HepG2 (cell line): Measurements from ENCODE around the gene STUB1. TPM values are rescaled to one million over a fixed set of nuclear protein-coding genes. Genes with fewer than 3 reads are reported as not detected.

Experiments
- AGO2 ChIP-seq: fragments of 200-400 bp; formaldehyde crosslinking; optimal IDR thresholded peaks from 2 replicates; pipeline ENCODE3; 2017; ENCODE audit warnings: mild to moderate bottlenecking, low read depth, low read length, moderate library complexity
- BATF2 ChIP-seq: sonication (generic); formaldehyde crosslinking; IDR thresholded peaks from 2 replicates; pipeline ENCODE4 v1.8.0; 2022; ENCODE audit warnings: mild to moderate bottlenecking, missing genetic modification reagents, moderate library complexity
- BRF2 ChIP-seq: sonication (generic); formaldehyde crosslinking; IDR thresholded peaks from 2 replicates; pipeline ENCODE4 v1.8.1; 2022; ENCODE audit warnings: mild to moderate bottlenecking, missing genetic modification reagents
- CENPBD1 ChIP-seq: sonication (generic); formaldehyde crosslinking; IDR thresholded peaks from 2 replicates; pipeline ENCODE4 v1.8.0; 2022; ENCODE audit warnings: missing genetic modification reagents, low read depth, mild to moderate bottlenecking, borderline replicate concordance
- ELF4 ChIP-seq: sonication (generic); formaldehyde crosslinking; IDR thresholded peaks from 2 replicates; pipeline ENCODE4 v1.5.0; 2020; ENCODE audit warnings: missing genetic modification reagents, mild to moderate bottlenecking, moderate library complexity, borderline replicate concordance
- HBP1 ChIP-seq: IDR thresholded peaks from 2 replicates; pipeline ENCODE4 v1.6.1; 2016; ENCODE audit warnings: low read depth, control low read depth
- KLF13 ChIP-seq: sonication (generic); formaldehyde crosslinking; IDR thresholded peaks from 2 replicates; pipeline ENCODE4 v1.4.0; 2020; ENCODE audit warnings: mild to moderate bottlenecking, missing genetic modification reagents
- KLF9 ChIP-seq: IDR thresholded peaks from 2 replicates; pipeline ENCODE4 v1.6.1; 2016; ENCODE audit warnings: low read depth
- MTF1 ChIP-seq: sonication (generic); formaldehyde crosslinking; IDR thresholded peaks from 2 replicates; pipeline ENCODE4 v1.5.0; 2020; ENCODE audit warnings: missing genetic modification reagents
- MYC ChIP-seq: sonication (generic); formaldehyde crosslinking; IDR thresholded peaks from 2 replicates; pipeline ENCODE4 v1.9.0; 2021; ENCODE audit warnings: missing genetic modification reagents, borderline replicate concordance
- SRSF4 ChIP-seq: fragments of 200-400 bp; formaldehyde crosslinking; IDR thresholded peaks from one replicate; pipeline ENCODE4 v1.6.1; 2018; ENCODE audit warnings: mild to moderate bottlenecking, low read depth, low read length, moderate library complexity; ENCODE audit not compliant: poor library complexity, severe bottlenecking
- U2AF1 ChIP-seq: fragments of 200-400 bp; formaldehyde crosslinking; optimal IDR thresholded peaks from 2 replicates; pipeline ENCODE3; 2017; ENCODE audit warnings: mild to moderate bottlenecking, low read depth, low read length
- ZBTB4 ChIP-seq: sonication (generic); formaldehyde crosslinking; IDR thresholded peaks from 2 replicates; pipeline ENCODE4 v1.4.0; 2020; ENCODE audit warnings: missing genetic modification reagents, mild to moderate bottlenecking, borderline replicate concordance
- ZFP62 ChIP-seq: sonication (generic); formaldehyde crosslinking; IDR thresholded peaks from 2 replicates; pipeline ENCODE4 v1.4.0; 2020; ENCODE audit warnings: missing genetic modification reagents
- ZNF281 ChIP-seq: sonication (generic); formaldehyde crosslinking; IDR thresholded peaks from 2 replicates; pipeline ENCODE4 v1.4.0; 2020; ENCODE audit warnings: missing genetic modification reagents, borderline replicate concordance
- ZNF724P ChIP-seq: sonication (generic); formaldehyde crosslinking; IDR thresholded peaks from 2 replicates; pipeline ENCODE4 v1.8.0; 2022; ENCODE audit warnings: missing genetic modification reagents, borderline replicate concordance
- ZNF775 ChIP-seq: sonication (generic); formaldehyde crosslinking; IDR thresholded peaks from 2 replicates; pipeline ENCODE4 v1.4.0; 2020; ENCODE audit warnings: missing genetic modification reagents, mild to moderate bottlenecking, moderate library complexity, borderline replicate concordance
- ZNF878 ChIP-seq: sonication (generic); formaldehyde crosslinking; IDR thresholded peaks from 2 replicates; pipeline ENCODE4 v1.8.1; 2023; ENCODE audit warnings: mild to moderate bottlenecking, missing genetic modification reagents, moderate library complexity
- polyA plus RNA-seq, 8 experiments: library from polyadenylated mRNA; depleted of rRNA in 3 of 8; stranded (reverse) in 7 of 8; unstranded in 1 of 8; fragments of >200 nt; fragmentation: Illumina TruSeq in 4 of 8; extraction: Trizol in 4 of 8; gene quantifications; 2 replicates each; pipeline versions ENCODE4 v1.2.1 to v1.2.3, GENCODE V29; 2011 to 2016; ENCODE audit warnings: low read depth in 4 of 8, missing spikeins in 1 of 8, mixed read lengths in 1 of 8; ENCODE audit not compliant: insufficient read depth in 1 of 8
- total RNA-seq, 5 experiments: library from RNA; depleted of rRNA; stranded (reverse); fragments of >200 nt; fragmentation: Illumina TruSeq; extraction: Trizol; gene quantifications; 2 replicates each; pipeline ENCODE4 v1.2.3, GENCODE V29; 2016; ENCODE audit warnings: low read depth in 1 of 5

STUB1 gene
- total and polyA plus RNA-seq, 2 of the 13 experiments (the other 11 are each of a cell fraction or from before 2014, with no cell fraction given): 52.9 to 78.2 TPM

- TF ChIP-seq ZNF724P: no peak
- no peak for TF ChIP-seq ZNF281 (CRISPR knock-in tag)
- TF ChIP-seq AGO2: peak; percentile 50
- peak; percentile 38; the same call in 1 of the 2 replicates for TF ChIP-seq MYC (CRISPR knock-in tag)
- TF ChIP-seq HBP1 (CRISPR knock-in tag): no peak
- TF ChIP-seq ZFP62 (CRISPR knock-in tag): no peak
- no peak for TF ChIP-seq U2AF1
- TF ChIP-seq KLF13: no peak
- no peak for TF ChIP-seq BRF2 (CRISPR knock-in tag)
- no peak for TF ChIP-seq BATF2 (CRISPR knock-in tag)
- TF ChIP-seq ZNF878 (CRISPR knock-in tag): no peak
- TF ChIP-seq SRSF4: no peak
- no peak for TF ChIP-seq KLF9 (CRISPR knock-in tag)
- no peak for TF ChIP-seq ELF4
- TF ChIP-seq CENPBD1 (CRISPR knock-in tag): no peak
- no peak for TF ChIP-seq ZBTB4
- TF ChIP-seq ZNF775 (CRISPR knock-in tag): no peak
- no peak for TF ChIP-seq MTF1 (CRISPR knock-in tag)
These were observed 34.6 kb downstream of the STUB1 start, which contains the start of gene METRN (continued) for GRCh38 chr16:714558-715476.
